ENCODE data around the gene ARHGEF11. TPM values are rescaled to one million over a fixed set of nuclear protein-coding genes. Genes with fewer than 3 reads are reported as not detected.
A peak's percentile ranks its signal among the peaks of the same experiment; 100 is the strongest.

ARHGEF11 gene, protein sequence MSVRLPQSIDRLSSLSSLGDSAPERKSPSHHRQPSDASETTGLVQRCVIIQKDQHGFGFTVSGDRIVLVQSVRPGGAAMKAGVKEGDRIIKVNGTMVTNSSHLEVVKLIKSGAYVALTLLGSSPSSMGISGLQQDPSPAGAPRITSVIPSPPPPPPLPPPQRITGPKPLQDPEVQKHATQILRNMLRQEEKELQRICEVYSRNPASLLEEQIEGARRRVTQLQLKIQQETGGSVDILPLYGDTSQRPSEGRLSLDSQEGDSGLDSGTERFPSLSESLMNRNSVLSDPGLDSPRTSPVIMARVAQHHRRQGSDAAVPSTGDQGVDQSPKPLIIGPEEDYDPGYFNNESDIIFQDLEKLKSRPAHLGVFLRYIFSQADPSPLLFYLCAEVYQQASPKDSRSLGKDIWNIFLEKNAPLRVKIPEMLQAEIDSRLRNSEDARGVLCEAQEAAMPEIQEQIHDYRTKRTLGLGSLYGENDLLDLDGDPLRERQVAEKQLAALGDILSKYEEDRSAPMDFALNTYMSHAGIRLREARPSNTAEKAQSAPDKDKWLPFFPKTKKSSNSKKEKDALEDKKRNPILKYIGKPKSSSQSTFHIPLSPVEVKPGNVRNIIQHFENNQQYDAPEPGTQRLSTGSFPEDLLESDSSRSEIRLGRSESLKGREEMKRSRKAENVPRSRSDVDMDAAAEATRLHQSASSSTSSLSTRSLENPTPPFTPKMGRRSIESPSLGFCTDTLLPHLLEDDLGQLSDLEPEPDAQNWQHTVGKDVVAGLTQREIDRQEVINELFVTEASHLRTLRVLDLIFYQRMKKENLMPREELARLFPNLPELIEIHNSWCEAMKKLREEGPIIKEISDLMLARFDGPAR (N-terminal part only)
- polyA plus RNA-seq, result 10 to 100 TPM; 13.2 to 31.5 (median 18.0) TPM
- long read RNA-seq, donor 1, result 0 reads
- long read RNA-seq, donor 2, result 0 reads
- long read RNA-seq, donor 3, partial matches to known transcripts, result 22 of 22 reads
- long read RNA-seq, donor 3, other reads (novel, unspliced or antisense), result 0 of 22 reads
- long read RNA-seq, donor 4, result 0 reads
- long read RNA-seq, donor 5, result 0 reads
- long read RNA-seq, donor 6, partial matches to known transcripts, result 17 of 17 reads
- long read RNA-seq, donor 6, other reads (novel, unspliced or antisense), result 0 of 17 reads
- long read RNA-seq, donor 7, result 0 reads
- long read RNA-seq, donor 8, result 0 reads
- long read RNA-seq, donor 9, result 0 reads
- long read RNA-seq, donor 10, partial matches to known transcripts, result 13 of 13 reads
- long read RNA-seq, donor 10, other reads (novel, unspliced or antisense), result 0 of 13 reads

DNA sequence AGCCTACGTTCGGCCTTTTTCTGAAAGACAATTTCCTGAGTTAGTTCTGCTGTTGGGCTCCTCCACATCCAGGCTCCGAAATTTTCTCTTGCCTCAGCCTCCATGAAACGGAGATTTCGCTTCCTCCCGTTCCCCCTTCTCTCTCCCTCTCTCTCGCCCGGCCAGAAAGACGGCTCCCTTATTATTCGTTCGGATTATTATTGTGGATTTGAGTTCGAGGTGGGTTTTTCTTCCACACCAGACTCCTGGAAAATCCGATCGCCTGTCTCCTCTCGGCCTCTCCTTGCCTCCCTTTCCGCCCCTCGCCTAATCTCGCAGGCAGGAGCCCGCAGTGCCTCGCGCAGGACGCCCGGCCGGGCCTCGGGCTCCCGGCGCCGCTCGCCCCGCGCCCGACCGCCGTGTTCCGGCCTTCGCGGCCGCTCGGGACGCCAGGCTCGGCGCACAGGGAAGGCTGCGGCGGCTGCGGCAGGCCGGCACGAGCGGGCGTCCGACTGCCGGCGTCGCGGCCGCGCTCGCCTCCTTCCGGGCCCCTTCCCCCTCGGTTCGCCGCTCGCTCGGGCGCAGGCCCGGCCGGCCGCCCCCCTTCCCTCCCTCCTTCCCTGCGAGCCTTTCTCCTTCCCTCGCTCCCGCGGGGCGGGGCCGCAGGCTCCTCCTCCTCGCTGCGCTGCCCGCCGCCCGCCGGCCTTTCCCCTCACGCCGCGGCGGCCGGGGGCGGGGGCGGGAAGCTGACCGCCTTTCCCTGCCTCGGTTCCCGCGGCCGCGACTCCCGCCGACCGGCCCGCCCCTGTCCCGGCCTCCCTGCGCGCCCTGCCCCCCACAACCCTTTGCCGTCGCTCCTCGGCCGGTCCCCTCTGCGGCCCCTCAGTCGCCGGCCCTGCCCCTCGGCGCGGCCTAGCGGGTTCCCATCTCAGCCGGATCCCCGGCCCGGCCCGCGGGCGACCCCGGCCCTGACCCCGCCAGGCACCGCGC, at the start of gene ARHGEF11:
Gene ARHGEF11 (minus strand): TSS at position 493 of the 969 bp plus-strand sequence. CDS start 1,412 bp downstream, outside the sequence.
- Histone ChIP-seq H3K27ac (ENCODE audit: low read depth in 1 of 3, low read length in 2 of 3) (peak within 1 kb of the TSS; percentile 86 to 97 (median 93)), H3K9me3 (ENCODE audit: control insufficient read depth in 2 of 2, insufficient read depth in 1 of 2, low read depth in 1 of 2, low read length in 1 of 2) (no peaks in the 10 kb centered on the region), H3K36me3 (ENCODE audit: control insufficient read depth in 3 of 3, insufficient read depth in 2 of 3, low read depth in 1 of 3, low read length in 3 of 3) (no peaks in the 10 kb centered on the region), H3K27me3 (ENCODE audit: control insufficient read depth in 3 of 3, insufficient read depth in 3 of 3, low read length in 3 of 3) (no peaks in the 10 kb centered on the region), H3K4me3 (ENCODE audit: low read depth in 1 of 3, low read length in 3 of 3) (peak within 1 kb of the TSS; percentile 36 to 88 (median 59)), H3K4me1 (ENCODE audit: control insufficient read depth in 3 of 3, insufficient read depth in 2 of 3, low read depth in 1 of 3, low read length in 2 of 3) (peaks cover 9 to 30% (median 27%) of the 10 kb centered on the region in 3 donors)
- FAIRE-seq, result no peak
- 0 to 1% (median 1%) methylated on average over 66 to 120 of the region's 120 CpGs for WGBS, 3 donors
- peak; percentile 89 to 96 for DNase-seq

DNA sequence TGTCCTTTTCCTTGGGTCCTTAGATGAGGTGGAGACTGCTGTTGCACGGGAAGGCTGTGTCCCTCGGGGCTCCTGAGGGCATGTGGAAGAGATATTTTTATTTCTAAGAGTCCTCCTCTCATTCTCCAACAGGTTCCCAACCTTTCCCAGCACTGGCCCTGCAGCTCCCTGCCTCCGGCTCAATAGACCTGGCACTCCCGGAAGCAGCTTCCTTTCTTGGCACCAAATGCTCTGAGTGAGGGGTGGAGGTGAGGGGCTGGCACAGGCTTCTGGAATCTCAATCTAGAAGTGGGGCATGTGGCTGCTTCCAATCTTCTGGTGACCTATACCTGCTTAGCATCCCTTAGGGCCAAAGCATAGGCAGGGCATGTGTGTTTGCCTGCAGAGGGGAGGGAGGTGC, 49.5 kb upstream of the ARHGEF11 start:
- no peak overlapping the region for H3K27ac ChIP-seq (ENCODE audit: low read depth in 1 of 3, low read length in 2 of 3)
- no peaks in the 10 kb centered on the region for H3K9me3 ChIP-seq (ENCODE audit: control insufficient read depth in 2 of 2, insufficient read depth in 1 of 2, low read depth in 1 of 2, low read length in 1 of 2)
- DNase-seq (no peak), FAIRE-seq (no peak)
- H3K27me3 ChIP-seq (ENCODE audit: control insufficient read depth in 3 of 3, insufficient read depth in 3 of 3, low read length in 3 of 3), result peaks cover 0 to 2% (median 0%) of the 10 kb centered on the region in 3 donors
- H3K36me3 ChIP-seq (ENCODE audit: control insufficient read depth in 3 of 3, insufficient read depth in 2 of 3, low read depth in 1 of 3, low read length in 3 of 3), result no peaks in the 10 kb centered on the region
- no peaks in the 10 kb centered on the region for H3K4me1 ChIP-seq (ENCODE audit: control insufficient read depth in 3 of 3, insufficient read depth in 2 of 3, low read depth in 1 of 3, low read length in 2 of 3)
- no peak overlapping the region for H3K4me3 ChIP-seq (ENCODE audit: low read depth in 1 of 3, low read length in 3 of 3)
- WGBS, 3 donors, result 63 to 74% (median 68%) methylated on average over 4 of the region's 4 CpGs

DNA sequence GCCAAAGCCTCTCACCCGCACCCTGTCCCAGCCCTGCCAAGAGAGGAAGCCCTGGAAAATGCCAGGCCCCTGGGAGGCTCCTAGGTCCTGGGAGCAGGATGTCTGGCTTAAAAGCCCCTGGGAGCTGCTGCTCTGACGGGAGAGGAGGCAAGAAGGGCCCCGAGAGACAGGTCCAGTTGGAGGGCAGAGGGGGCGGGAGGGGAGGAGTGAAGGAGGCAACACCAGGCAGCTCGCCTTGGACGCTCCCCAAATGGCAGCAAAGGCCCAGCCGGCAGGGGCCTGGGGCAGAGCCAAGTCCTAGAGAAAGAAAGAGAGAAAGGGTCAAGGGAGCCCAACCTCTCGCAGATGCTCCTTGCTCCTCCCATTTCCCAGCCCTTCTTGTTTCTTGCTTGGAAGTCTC, 47.3 kb upstream of the ARHGEF11 start:
- WGBS, 3 donors, result 59 to 73% (median 69%) methylated on average over 7 to 8 of the region's 8 CpGs
- no peak for FAIRE-seq

DNA sequence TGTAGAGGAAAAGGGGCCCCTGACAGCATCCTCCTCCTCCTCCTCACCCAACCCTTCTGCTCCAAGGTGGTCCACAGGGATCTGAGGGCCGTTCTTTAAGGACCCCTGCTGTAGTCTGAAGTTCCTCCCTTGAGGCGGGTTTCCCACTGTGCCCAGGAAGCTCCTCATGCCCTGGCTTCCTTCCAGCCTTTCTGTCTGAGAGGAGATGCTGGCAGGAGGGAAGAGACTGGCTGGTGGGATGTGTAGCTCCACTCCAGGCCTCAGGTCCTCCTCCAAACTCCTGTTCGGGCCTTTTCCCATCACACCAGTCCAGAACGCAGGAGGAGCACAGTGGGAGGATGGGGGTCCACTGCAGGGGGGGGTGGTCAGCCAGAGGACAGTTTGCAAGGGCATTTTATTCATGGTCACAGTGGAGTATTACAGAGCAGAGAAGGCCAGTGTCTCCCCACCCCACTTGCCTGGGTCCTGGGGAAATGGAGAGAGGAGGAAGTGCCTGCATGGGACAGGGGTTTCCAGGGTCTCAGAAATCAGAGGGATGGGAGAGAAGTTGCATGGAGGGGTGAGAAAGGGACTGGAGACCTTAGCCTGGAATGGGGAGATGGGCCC, 46.2 kb upstream of the ARHGEF11 start:
- no peak for FAIRE-seq
- no peak for DNase-seq

More for the DNA sequence above, 47.3 kb upstream of the ARHGEF11 start:
- Histone ChIP-seq H3K36me3 (ENCODE audit: control insufficient read depth in 3 of 3, insufficient read depth in 2 of 3, low read depth in 1 of 3, low read length in 3 of 3) (no peaks in the 10 kb centered on the region), H3K4me1 (ENCODE audit: control insufficient read depth in 3 of 3, insufficient read depth in 2 of 3, low read depth in 1 of 3, low read length in 2 of 3) (no peaks in the 10 kb centered on the region), H3K27ac (ENCODE audit: low read depth in 1 of 3, low read length in 2 of 3) (no peak overlapping the region), H3K27me3 (ENCODE audit: control insufficient read depth in 3 of 3, insufficient read depth in 3 of 3, low read length in 3 of 3) (no peaks in the 10 kb centered on the region), H3K4me3 (ENCODE audit: low read depth in 1 of 3, low read length in 3 of 3) (no peak overlapping the region), H3K9me3 (ENCODE audit: control insufficient read depth in 2 of 2, insufficient read depth in 1 of 2, low read depth in 1 of 2, low read length in 1 of 2) (no peaks in the 10 kb centered on the region)
- peak in 1 of 2 donors; percentile 10 for DNase-seq

GRCh38 chr1:157091186-157091585, 45.6 kb upstream of the ARHGEF11 start:
- Histone ChIP-seq H3K9me3 (ENCODE audit: control insufficient read depth in 2 of 2, insufficient read depth in 1 of 2, low read depth in 1 of 2, low read length in 1 of 2) (no peaks in the 10 kb centered on the region), H3K27ac (ENCODE audit: low read depth in 1 of 3, low read length in 2 of 3) (no peak overlapping the region), H3K4me3 (ENCODE audit: low read depth in 1 of 3, low read length in 3 of 3) (no peak overlapping the region), H3K27me3 (ENCODE audit: control insufficient read depth in 3 of 3, insufficient read depth in 3 of 3, low read length in 3 of 3) (no peaks in the 10 kb centered on the region), H3K4me1 (ENCODE audit: control insufficient read depth in 3 of 3, insufficient read depth in 2 of 3, low read depth in 1 of 3, low read length in 2 of 3) (no peaks in the 10 kb centered on the region), H3K36me3 (ENCODE audit: control insufficient read depth in 3 of 3, insufficient read depth in 2 of 3, low read depth in 1 of 3, low read length in 3 of 3) (no peaks in the 10 kb centered on the region)
- WGBS, 3 donors, result 78 to 90% (median 82%) methylated on average over 4 of the region's 4 CpGs
- FAIRE-seq, result no peak
- DNase-seq, result no peak

More for the DNA sequence above, 46.2 kb upstream of the ARHGEF11 start:
- H3K27ac ChIP-seq (ENCODE audit: low read depth in 1 of 3, low read length in 2 of 3), result no peak overlapping the region
- 72 to 74% (median 72%) methylated on average over 3 to 4 of the region's 4 CpGs for WGBS, 3 donors
- no peaks in the 10 kb centered on the region for H3K27me3 ChIP-seq (ENCODE audit: control insufficient read depth in 3 of 3, insufficient read depth in 3 of 3, low read length in 3 of 3)
- no peak overlapping the region for H3K4me3 ChIP-seq (ENCODE audit: low read depth in 1 of 3, low read length in 3 of 3)
- H3K9me3 ChIP-seq (ENCODE audit: control insufficient read depth in 2 of 2, insufficient read depth in 1 of 2, low read depth in 1 of 2, low read length in 1 of 2), result no peaks in the 10 kb centered on the region
- H3K4me1 ChIP-seq (ENCODE audit: control insufficient read depth in 3 of 3, insufficient read depth in 2 of 3, low read depth in 1 of 3, low read length in 2 of 3), result no peaks in the 10 kb centered on the region
- H3K36me3 ChIP-seq (ENCODE audit: control insufficient read depth in 3 of 3, insufficient read depth in 2 of 3, low read depth in 1 of 3, low read length in 3 of 3), result no peaks in the 10 kb centered on the region

DNA sequence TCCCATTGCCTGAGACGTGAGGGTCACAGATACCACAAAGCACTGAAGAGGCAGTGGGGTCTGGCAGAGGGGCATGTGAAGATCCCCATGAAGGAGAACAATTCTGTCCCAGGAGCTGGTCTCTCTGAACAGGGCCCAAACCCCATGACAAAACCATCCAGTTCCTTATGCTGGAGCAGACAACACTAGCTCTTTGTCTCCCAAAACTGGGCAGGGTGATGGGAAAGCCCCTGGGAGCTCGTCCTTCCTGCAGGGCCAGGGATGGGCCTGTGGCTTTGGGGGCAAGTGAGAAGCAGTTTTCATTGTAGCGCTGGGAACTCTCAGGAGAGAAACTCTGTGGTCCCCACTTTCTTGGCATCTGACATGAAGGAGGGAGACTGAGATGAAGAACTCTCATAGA, 45.2 kb upstream of the ARHGEF11 start:
- Histone ChIP-seq H3K27ac (ENCODE audit: low read depth in 1 of 3, low read length in 2 of 3) (no peak overlapping the region), H3K4me1 (ENCODE audit: control insufficient read depth in 3 of 3, insufficient read depth in 2 of 3, low read depth in 1 of 3, low read length in 2 of 3) (no peaks in the 10 kb centered on the region), H3K27me3 (ENCODE audit: control insufficient read depth in 3 of 3, insufficient read depth in 3 of 3, low read length in 3 of 3) (no peaks in the 10 kb centered on the region), H3K4me3 (ENCODE audit: low read depth in 1 of 3, low read length in 3 of 3) (no peak overlapping the region), H3K9me3 (ENCODE audit: control insufficient read depth in 2 of 2, insufficient read depth in 1 of 2, low read depth in 1 of 2, low read length in 1 of 2) (no peaks in the 10 kb centered on the region), H3K36me3 (ENCODE audit: control insufficient read depth in 3 of 3, insufficient read depth in 2 of 3, low read depth in 1 of 3, low read length in 3 of 3) (no peaks in the 10 kb centered on the region)
- FAIRE-seq, result no peak
- 67 to 68% (median 68%) methylated on average over 3 of the region's 3 CpGs for WGBS, 3 donors
- DNase-seq, result no peak

DNA sequence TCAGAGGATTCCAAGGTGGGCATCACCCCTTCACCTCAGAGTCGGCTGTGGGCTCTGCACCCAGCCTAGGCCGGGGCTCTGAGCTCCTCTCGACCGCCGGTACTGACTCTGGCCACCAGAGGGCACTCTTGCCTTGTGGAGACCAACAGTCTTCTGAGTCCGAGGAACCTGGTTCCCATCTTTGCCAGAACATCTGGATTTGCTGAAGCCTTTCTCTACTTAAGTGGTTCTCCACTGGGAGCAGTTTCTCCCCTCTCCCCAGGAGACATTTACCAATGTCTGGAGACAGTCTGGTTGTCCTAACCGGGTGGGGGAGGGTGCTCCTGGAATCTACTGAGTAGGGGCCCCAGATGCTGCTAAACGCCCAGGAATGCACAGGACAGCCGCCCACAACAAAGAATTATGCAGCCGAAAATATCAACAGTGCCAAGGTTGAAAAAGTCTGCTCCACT, 44.7 kb upstream of the ARHGEF11 start:
- Histone ChIP-seq H3K36me3 (ENCODE audit: control insufficient read depth in 3 of 3, insufficient read depth in 2 of 3, low read depth in 1 of 3, low read length in 3 of 3) (no peaks in the 10 kb centered on the region), H3K4me3 (ENCODE audit: low read depth in 1 of 3, low read length in 3 of 3) (no peak overlapping the region), H3K4me1 (ENCODE audit: control insufficient read depth in 3 of 3, insufficient read depth in 2 of 3, low read depth in 1 of 3, low read length in 2 of 3) (no peaks in the 10 kb centered on the region), H3K27ac (ENCODE audit: low read depth in 1 of 3, low read length in 2 of 3) (no peak overlapping the region), H3K27me3 (ENCODE audit: control insufficient read depth in 3 of 3, insufficient read depth in 3 of 3, low read length in 3 of 3) (no peaks in the 10 kb centered on the region), H3K9me3 (ENCODE audit: control insufficient read depth in 2 of 2, insufficient read depth in 1 of 2, low read depth in 1 of 2, low read length in 1 of 2) (no peaks in the 10 kb centered on the region)
- WGBS, 3 donors, result 17 to 22% (median 20%) methylated on average over 10 of the region's 10 CpGs
- no peak for FAIRE-seq
- DNase-seq, result peak; percentile 81 to 85

Measured in small intestine (tissue), 16 donors.